Medulla oblongata (tissue), 1 donor: ENCODE results near the gene PLCB2.
A peak's percentile ranks its signal among the peaks of the same experiment; 100 is the strongest.

ENCODE experiments used
- DNase-seq: peaks from one replicate; pipeline ENCODE4 v3.0.0-alpha.2; 2015; ENCODE audit errors: extremely low spot score

The PLCB2 gene

GRCh38 chr15:40327457-40327856 lies 19.7 kb upstream of the PLCB2 start:
- DNase-seq: no peak

GRCh38 chr15:40325700-40326099 lies 18.0 kb upstream of the PLCB2 start:
- no peak for DNase-seq

GRCh38 chr15:40325188-40325587 lies 17.5 kb upstream of the PLCB2 start:
- DNase-seq: peak; percentile 61

- no peak for DNase-seq
Observed at GRCh38 chr15:40323953-40324937, 16.5 kb upstream of the PLCB2 start.

- DNase-seq: peak; percentile 91
Observed at GRCh38 chr15:40323239-40323952, 15.7 kb upstream of the PLCB2 start, which contains the start of gene INAFM2. INAFM2 (plus strand) TSS chr15:40323692; CDS start chr15:40324056, 364 bp downstream.

GRCh38 chr15:40322531-40323238 lies 14.9 kb upstream of the PLCB2 start:
- DNase-seq: no peak

- DNase-seq: peak; percentile 86
Observed at GRCh38 chr15:40320931-40321371, 13.2 kb upstream of the PLCB2 start.

GRCh38 chr15:40320409-40320808 lies 12.7 kb upstream of the PLCB2 start:
- no peak for DNase-seq

GRCh38 chr15:40317580-40317979 lies 9.8 kb upstream of the PLCB2 start:
- no peak for DNase-seq

GRCh38 chr15:40316931-40317330 lies 9.2 kb upstream of the PLCB2 start:
- DNase-seq: no peak

- DNase-seq: no peak
Observed at GRCh38 chr15:40314723-40315276, 7.1 kb upstream of the PLCB2 start.

GRCh38 chr15:40313531-40314398 lies 6.0 kb upstream of the PLCB2 start:
- peak; percentile 71 for DNase-seq

GRCh38 chr15:40312370-40313158 lies 4.8 kb upstream of the PLCB2 start:
- DNase-seq: no peak

- DNase-seq: no peak
Observed at GRCh38 chr15:40310993-40311392, 3.3 kb upstream of the PLCB2 start.

- peak; percentile 59 for DNase-seq
Observed at GRCh38 chr15:40310001-40310959, 2.5 kb upstream of the PLCB2 start.

GRCh38 chr15:40309344-40309862 lies 1.7 kb upstream of the PLCB2 start:
- no peak for DNase-seq

- DNase-seq: no peak
Observed at GRCh38 chr15:40306908-40307307, 827 bp downstream of the PLCB2 start.

GRCh38 chr15:40306371-40306770 lies 1.4 kb downstream of the PLCB2 start:
- DNase-seq: peak; percentile 75
